ENCODE measurements around the gene SIRT3. TPM values are rescaled to one million over a fixed set of nuclear protein-coding genes. Genes with fewer than 3 reads are reported as not detected.

The SIRT3 gene
- total RNA-seq, 4 donors from 2014 or later = 12.7 to 24.1 (median 17.3) TPM

DNA sequence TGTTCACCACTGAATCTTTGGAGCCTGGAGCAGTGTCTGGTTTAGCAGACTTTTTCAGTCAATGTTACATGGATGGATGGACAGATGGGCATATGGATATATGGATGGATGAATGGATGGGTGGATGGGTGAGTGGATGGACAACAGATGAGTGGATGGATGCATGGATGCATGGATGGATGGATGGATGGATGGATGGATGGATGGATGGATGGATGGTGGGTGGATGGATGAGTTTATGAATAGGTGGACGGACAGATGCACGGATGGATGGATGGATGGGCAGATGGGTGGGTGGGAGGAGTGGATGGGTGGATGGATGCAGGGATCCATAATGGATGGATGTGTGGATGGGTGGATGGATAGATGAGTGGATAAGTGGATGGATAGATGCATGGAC is 19.7 kb upstream of the SIRT3 start:
- ATAC-seq = no peak
- Histone ChIP-seq H3K27ac (no peak overlapping the region), H3K9me3 (no peaks in the 10 kb centered on the region), H3K27me3 (peaks cover 15% of the 10 kb centered on the region), H3K4me1 (no peaks in the 10 kb centered on the region), H3K4me3 (no peak overlapping the region), H3K36me3 (peaks cover 4 to 32% of the 10 kb centered on the region in 2 donors)
- TF ChIP-seq EP300 (IDR thresholded peaks at IDR 0.05) = no peak
- TF ChIP-seq POLR2A (IDR thresholded peaks at IDR 0.05) = no peak
- no peak for TF ChIP-seq POLR2AphosphoS5 (IDR thresholded peaks at IDR 0.05)
- TF ChIP-seq, protein P1, sequence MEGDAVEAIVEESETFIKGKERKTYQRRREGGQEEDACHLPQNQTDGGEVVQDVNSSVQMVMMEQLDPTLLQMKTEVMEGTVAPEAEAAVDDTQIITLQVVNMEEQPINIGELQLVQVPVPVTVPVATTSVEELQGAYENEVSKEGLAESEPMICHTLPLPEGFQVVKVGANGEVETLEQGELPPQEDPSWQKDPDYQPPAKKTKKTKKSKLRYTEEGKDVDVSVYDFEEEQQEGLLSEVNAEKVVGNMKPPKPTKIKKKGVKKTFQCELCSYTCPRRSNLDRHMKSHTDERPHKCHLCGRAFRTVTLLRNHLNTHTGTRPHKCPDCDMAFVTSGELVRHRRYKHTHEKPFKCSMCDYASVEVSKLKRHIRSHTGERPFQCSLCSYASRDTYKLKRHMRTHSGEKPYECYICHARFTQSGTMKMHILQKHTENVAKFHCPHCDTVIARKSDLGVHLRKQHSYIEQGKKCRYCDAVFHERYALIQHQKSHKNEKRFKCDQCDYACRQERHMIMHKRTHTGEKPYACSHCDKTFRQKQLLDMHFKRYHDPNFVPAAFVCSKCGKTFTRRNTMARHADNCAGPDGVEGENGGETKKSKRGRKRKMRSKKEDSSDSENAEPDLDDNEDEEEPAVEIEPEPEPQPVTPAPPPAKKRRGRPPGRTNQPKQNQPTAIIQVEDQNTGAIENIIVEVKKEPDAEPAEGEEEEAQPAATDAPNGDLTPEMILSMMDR (IDR thresholded peaks at IDR 0.05) = no peak
- 73 to 93% methylated on average over 2 of the region's 2 CpGs for WGBS, 2 donors (ENCODE audit: low coverage in 1 of 2)

DNA sequence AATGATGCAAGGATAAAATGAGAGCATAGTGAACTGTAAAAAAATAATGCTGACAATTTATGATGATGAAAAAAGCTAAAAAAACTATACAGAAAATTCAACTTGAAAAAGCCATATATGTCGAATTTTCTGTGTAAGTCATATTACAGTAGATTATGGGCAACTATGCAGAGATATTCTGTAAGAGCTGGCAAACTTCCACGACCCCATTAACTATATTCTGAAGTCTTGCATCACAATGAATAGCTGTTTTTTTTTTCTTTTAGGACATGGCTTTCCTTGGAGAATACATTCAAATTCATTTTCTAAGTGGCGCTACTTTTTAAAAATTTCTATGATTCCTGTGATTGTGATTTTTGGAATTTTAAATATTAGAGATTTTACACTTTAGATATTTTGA is 19.0 kb upstream of the SIRT3 start:
- WGBS, 2 donors (ENCODE audit: low coverage in 1 of 2) = 50 to 67% methylated on average over 3 of the region's 3 CpGs
- Histone ChIP-seq H3K4me3 (no peak overlapping the region), H3K27me3 (peaks cover 15% of the 10 kb centered on the region), H3K4me1 (no peaks in the 10 kb centered on the region), H3K36me3 (peaks cover 4 to 39% of the 10 kb centered on the region in 2 donors), H3K27ac (no peak overlapping the region), H3K9me3 (no peaks in the 10 kb centered on the region)
- no peak for ATAC-seq
- TF ChIP-seq POLR2A (IDR thresholded peaks at IDR 0.05) = no peak
- no peak for TF ChIP-seq POLR2AphosphoS5 (IDR thresholded peaks at IDR 0.05)
- no peak for TF ChIP-seq EP300 (IDR thresholded peaks at IDR 0.05)
- TF ChIP-seq, protein P1 (IDR thresholded peaks at IDR 0.05) = no peak

- Histone ChIP-seq H3K4me1 (no peaks in the 10 kb centered on the region), H3K27ac (no peak overlapping the region), H3K9me3 (no peaks in the 10 kb centered on the region), H3K36me3 (peaks cover 4 to 52% of the 10 kb centered on the region in 2 donors), H3K27me3 (peaks cover 9% of the 10 kb centered on the region), H3K4me3 (no peak overlapping the region)
- ATAC-seq = no peak
- 46 to 86% methylated on average over 1 to 3 of the region's 5 CpGs for WGBS, 2 donors (ENCODE audit: low coverage in 1 of 2)
- no peak for TF ChIP-seq POLR2A (IDR thresholded peaks at IDR 0.05)
- no peak for TF ChIP-seq POLR2AphosphoS5 (IDR thresholded peaks at IDR 0.05)
- TF ChIP-seq, protein P1 (IDR thresholded peaks at IDR 0.05) = no peak
- TF ChIP-seq EP300 (IDR thresholded peaks at IDR 0.05) = no peak
Observed at GRCh38 chr11:253886-254270, 17.7 kb upstream of the SIRT3 start.

DNA sequence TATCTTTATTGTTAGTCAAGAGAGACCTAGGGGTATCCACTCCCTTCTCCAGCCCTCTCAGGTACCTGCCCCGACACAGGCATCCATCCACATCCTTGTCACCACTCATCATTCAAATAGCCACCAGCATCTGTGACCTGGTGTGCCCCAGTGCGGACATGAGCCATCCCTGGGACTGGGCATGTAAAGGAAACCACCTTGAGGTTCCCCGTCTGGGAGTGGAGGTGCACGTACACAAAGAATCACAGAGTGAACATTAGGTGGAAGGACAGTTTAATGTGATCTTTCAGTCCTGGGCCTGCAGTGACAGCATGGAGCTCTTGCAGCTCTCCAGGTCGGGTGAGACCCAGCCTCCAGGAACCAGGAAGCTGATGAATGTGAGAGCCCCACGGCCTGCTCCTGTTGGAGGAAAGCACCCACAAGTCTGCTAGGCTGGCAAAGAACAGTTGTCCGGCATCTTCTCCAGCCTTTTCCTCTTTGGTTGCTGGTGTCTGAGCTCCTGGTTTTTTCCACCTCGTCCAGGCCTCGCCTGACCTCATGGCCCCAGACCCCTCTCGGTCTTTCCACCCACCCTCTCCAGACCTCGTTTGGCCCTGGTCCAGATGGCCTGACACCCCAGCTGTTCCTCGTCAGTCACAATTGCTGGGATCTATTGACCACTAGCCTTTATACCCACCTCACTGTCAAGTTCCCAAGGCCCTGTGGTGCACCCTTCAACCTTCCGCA is 17.2 kb upstream of the SIRT3 start:
- no peak for TF ChIP-seq EP300 (IDR thresholded peaks at IDR 0.05)
- TF ChIP-seq, protein P1 (IDR thresholded peaks at IDR 0.05) = no peak
- no peak for TF ChIP-seq POLR2A (IDR thresholded peaks at IDR 0.05)
- no peak for TF ChIP-seq POLR2AphosphoS5 (IDR thresholded peaks at IDR 0.05)
- peaks cover 4% of the 10 kb centered on the region for H3K27me3 ChIP-seq
- no peaks in the 10 kb centered on the region for H3K4me1 ChIP-seq
- H3K4me3 ChIP-seq = no peak overlapping the region
- WGBS, 2 donors (ENCODE audit: low coverage in 1 of 2) = 54 to 61% methylated on average over 7 to 9 of the region's 13 CpGs
- H3K9me3 ChIP-seq = no peaks in the 10 kb centered on the region
- H3K36me3 ChIP-seq = peaks cover 4 to 57% of the 10 kb centered on the region in 2 donors
- H3K27ac ChIP-seq = no peak overlapping the region
- no peak for ATAC-seq

- no peaks in the 10 kb centered on the region for H3K4me1 ChIP-seq
- H3K9me3 ChIP-seq = no peaks in the 10 kb centered on the region
- ATAC-seq = no peak
- WGBS, 2 donors (ENCODE audit: low coverage in 1 of 2) = 83% methylated on average over 2 of the region's 8 CpGs; no CpG with 5 or more reads in 1 of the 2 donors
- H3K4me3 ChIP-seq = no peak overlapping the region
- H3K27me3 ChIP-seq = no peaks in the 10 kb centered on the region
- TF ChIP-seq, protein P1 (IDR thresholded peaks at IDR 0.05) = no peak
- TF ChIP-seq POLR2A (IDR thresholded peaks at IDR 0.05) (no peak), EP300 (IDR thresholded peaks at IDR 0.05) (no peak), POLR2AphosphoS5 (IDR thresholded peaks at IDR 0.05) (no peak)
- H3K27ac ChIP-seq = no peak overlapping the region
- peaks cover 4 to 64% of the 10 kb centered on the region in 2 donors for H3K36me3 ChIP-seq
Observed at GRCh38 chr11:252666-253065, 16.5 kb upstream of the SIRT3 start.
